Parathyroid adenoma (tissue), 2 donors: ENCODE results near the gene FAM53B.

ENCODE experiments used
- H2AFZ ChIP-seq: fragments of 300-600 bp; sonication (generic); one replicate; pipeline ENCODE4 v1.7.0; 2017; ENCODE audit warnings: antibody characterized with exemption, mild to moderate bottlenecking
- H3K27ac ChIP-seq: fragments of 300-600 bp; sonication (generic); one replicate; pipeline ENCODE4 v1.7.0; 2017
- H3K27me3 ChIP-seq: fragments of 300-600 bp; sonication (generic); one replicate; pipeline ENCODE4 v1.7.0; 2017; ENCODE audit warnings: low read length; ENCODE audit not compliant: control insufficient read depth, insufficient read depth
- H3K36me3 ChIP-seq: fragments of 300-600 bp; sonication (generic); one replicate; pipeline ENCODE4 v1.7.0; 2017; ENCODE audit warnings: low read length; ENCODE audit not compliant: control insufficient read depth, insufficient read depth
- H3K4me1 ChIP-seq: fragments of 300-600 bp; sonication (generic); one replicate; pipeline ENCODE4 v1.7.0; 2017; ENCODE audit warnings: control low read depth
- H3K4me2 ChIP-seq: fragments of 300-600 bp; sonication (generic); one replicate; pipeline ENCODE4 v1.7.0; 2017; ENCODE audit warnings: low read length
- H3K4me3 ChIP-seq: fragments of 300-600 bp; sonication (generic); one replicate; pipeline ENCODE4 v1.7.0; 2017; ENCODE audit warnings: low read depth, low read length
- H3K79me2 ChIP-seq: fragments of 300-600 bp; sonication (generic); one replicate; pipeline ENCODE4 v1.7.0; 2017; ENCODE audit warnings: control low read depth
- H3K9ac ChIP-seq: fragments of 300-600 bp; sonication (generic); one replicate; pipeline ENCODE4 v1.7.0; 2017; ENCODE audit warnings: mild to moderate bottlenecking
- H3K9me3 ChIP-seq: fragments of 300-600 bp; sonication (generic); one replicate; pipeline ENCODE4 v1.7.0; 2017; ENCODE audit warnings: low read length; ENCODE audit not compliant: control insufficient read depth
- TF ChIP-seq, protein P1 (sequence below): fragments of 300-600 bp; sonication (generic); IDR thresholded peaks from one replicate; pipeline ENCODE4 v1.7.0; 2017; ENCODE audit warnings: antibody characterized with exemption, mild to moderate bottlenecking
- donor health status: primary hyperparathyroidism.

FAM53B gene

DNA sequence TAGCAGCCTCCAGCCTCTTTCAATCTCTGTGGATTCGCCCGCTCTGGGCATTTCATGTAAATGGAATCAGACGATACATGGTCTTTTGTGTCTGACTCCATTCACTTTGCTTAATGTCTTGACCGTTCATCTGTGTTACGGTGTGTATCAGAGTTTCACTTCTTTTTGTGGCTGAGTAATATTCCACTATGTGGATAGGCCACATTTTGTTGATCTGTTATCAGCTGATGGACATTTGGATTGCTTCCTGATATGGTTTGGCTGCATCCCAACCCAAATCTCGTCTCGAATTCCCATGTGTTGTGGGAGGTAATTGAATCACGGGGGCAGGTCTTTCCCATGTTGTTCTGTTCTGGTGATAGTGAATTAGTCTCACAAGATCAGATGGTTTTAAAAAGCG lies 173.5 kb downstream of the FAM53B start:
- no peak overlapping the region for H3K4me3 ChIP-seq
- no peak overlapping the region for H3K27ac ChIP-seq
- H3K4me1 ChIP-seq = peaks cover 3% of the 10 kb centered on the region
- no peaks in the 10 kb centered on the region for H3K36me3 ChIP-seq
- no peaks in the 10 kb centered on the region for H3K9me3 ChIP-seq
- TF ChIP-seq, protein P1, sequence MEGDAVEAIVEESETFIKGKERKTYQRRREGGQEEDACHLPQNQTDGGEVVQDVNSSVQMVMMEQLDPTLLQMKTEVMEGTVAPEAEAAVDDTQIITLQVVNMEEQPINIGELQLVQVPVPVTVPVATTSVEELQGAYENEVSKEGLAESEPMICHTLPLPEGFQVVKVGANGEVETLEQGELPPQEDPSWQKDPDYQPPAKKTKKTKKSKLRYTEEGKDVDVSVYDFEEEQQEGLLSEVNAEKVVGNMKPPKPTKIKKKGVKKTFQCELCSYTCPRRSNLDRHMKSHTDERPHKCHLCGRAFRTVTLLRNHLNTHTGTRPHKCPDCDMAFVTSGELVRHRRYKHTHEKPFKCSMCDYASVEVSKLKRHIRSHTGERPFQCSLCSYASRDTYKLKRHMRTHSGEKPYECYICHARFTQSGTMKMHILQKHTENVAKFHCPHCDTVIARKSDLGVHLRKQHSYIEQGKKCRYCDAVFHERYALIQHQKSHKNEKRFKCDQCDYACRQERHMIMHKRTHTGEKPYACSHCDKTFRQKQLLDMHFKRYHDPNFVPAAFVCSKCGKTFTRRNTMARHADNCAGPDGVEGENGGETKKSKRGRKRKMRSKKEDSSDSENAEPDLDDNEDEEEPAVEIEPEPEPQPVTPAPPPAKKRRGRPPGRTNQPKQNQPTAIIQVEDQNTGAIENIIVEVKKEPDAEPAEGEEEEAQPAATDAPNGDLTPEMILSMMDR = no peak
- no peaks in the 10 kb centered on the region for H3K27me3 ChIP-seq
- no peaks in the 10 kb centered on the region for H3K79me2 ChIP-seq
- H2AFZ ChIP-seq = no peak overlapping the region
- no peak overlapping the region for H3K4me2 ChIP-seq
- H3K9ac ChIP-seq = no peak overlapping the region

DNA sequence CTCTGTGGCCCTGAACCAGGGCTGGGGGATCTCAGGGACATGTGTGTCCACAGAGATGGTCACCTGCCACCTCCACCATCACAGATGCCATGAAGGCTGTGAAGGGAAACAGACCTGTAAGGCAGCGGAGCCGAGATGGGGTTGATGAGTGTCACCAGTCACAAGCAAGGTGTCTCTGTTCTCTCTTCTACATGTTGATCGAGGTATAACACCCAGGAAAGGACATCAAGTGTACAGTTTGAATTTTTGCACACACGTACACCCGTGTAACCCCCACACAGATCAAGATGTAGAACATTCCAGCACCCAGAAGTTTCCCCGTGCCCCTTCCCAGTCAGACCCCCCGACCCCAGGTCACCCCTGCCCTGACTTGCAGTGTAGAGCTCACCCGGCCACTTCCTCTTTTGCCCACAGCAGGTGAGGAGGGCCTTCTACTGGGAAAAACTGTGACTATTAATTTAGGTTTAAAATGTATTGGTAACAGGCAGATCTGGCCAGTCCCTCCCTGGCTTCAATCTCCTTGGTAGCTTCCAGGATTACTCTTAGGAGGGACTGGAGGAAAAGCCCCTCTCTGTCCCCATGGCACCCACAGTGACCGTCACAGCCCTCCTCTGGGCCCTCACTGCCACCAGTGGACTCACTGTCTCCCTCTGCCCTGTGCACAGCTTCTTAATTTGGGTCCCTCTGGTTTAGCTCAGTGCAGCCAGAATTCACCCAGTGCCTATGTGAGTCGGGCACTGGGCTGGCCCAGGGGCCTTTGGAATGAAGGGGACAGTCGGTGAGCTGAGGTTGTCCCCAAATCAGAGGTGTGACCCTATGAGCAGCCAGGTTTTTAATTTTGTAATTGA lies 174.3 kb downstream of the FAM53B start:
- no peak overlapping the region for H3K27ac ChIP-seq
- no peaks in the 10 kb centered on the region for H3K36me3 ChIP-seq
- H3K4me1 ChIP-seq = peaks cover 10% of the 10 kb centered on the region
- H3K9ac ChIP-seq = no peak overlapping the region
- H3K4me2 ChIP-seq = no peak overlapping the region
- no peaks in the 10 kb centered on the region for H3K27me3 ChIP-seq
- H3K79me2 ChIP-seq = no peaks in the 10 kb centered on the region
- H2AFZ ChIP-seq = no peak overlapping the region
- H3K4me3 ChIP-seq = no peak overlapping the region
- H3K9me3 ChIP-seq = no peaks in the 10 kb centered on the region
- TF ChIP-seq, protein P1 = no peak
